Measurements from ENCODE around the gene TACSTD2. TPM values are rescaled to one million over a fixed set of nuclear protein-coding genes. Genes with fewer than 3 reads are reported as not detected.

The TACSTD2 gene
- total RNA-seq, 4 donors from 2014 or later: 0.55 to 0.79 TPM; not detected in 2

- TF ChIP-seq CTCF (IDR thresholded peaks at IDR 0.05) (no peak), POLR2A (IDR thresholded peaks at IDR 0.05) (no peak), EP300 (IDR thresholded peaks at IDR 0.05; ENCODE audit: low read depth) (no peak), POLR2AphosphoS5 (IDR thresholded peaks at IDR 0.05) (no peak)
- no peaks in the 10 kb centered on the region for H3K27me3 ChIP-seq
- H3K27ac ChIP-seq: no peak overlapping the region
- H3K9me3 ChIP-seq: no peaks in the 10 kb centered on the region
- no peaks in the 10 kb centered on the region for H3K36me3 ChIP-seq
- in situ Hi-C loops (cut with MboI; ENCODE audit: low pct_ligation_motif_present in 1 of 4, low pct_unique_long_range_greater_than_20kb in 1 of 4, low sequenced_read_pairs in 3 of 4) (no loop called here), intact Hi-C loops (cut with DNase I; ENCODE audit: low total_unique reads) (no loop called here)
- DNase-seq: no peak
- WGBS, 2 donors (ENCODE audit: low coverage in 1 of 2): 76 to 78% methylated on average over 8 to 9 of the region's 9 CpGs
- peaks cover 3 to 4% (median 3%) of the 10 kb centered on the region in 4 donors for H3K4me1 ChIP-seq
- H3K4me3 ChIP-seq: no peak overlapping the region
Observed at GRCh38 chr1:58597076-58597475, 20.0 kb upstream of the TACSTD2 start.

GRCh38 chr1:58596631-58597052, 19.6 kb upstream of the TACSTD2 start:
- Histone ChIP-seq H3K27me3 (no peaks in the 10 kb centered on the region), H3K4me1 (peaks cover 3 to 4% (median 3%) of the 10 kb centered on the region in 4 donors), H3K36me3 (no peaks in the 10 kb centered on the region), H3K27ac (no peak overlapping the region), H3K4me3 (no peak overlapping the region), H3K9me3 (no peaks in the 10 kb centered on the region)
- intact Hi-C loops (cut with DNase I; ENCODE audit: low total_unique reads) (no loop called here), in situ Hi-C loops (cut with MboI; ENCODE audit: low pct_ligation_motif_present in 1 of 4, low pct_unique_long_range_greater_than_20kb in 1 of 4, low sequenced_read_pairs in 3 of 4) (no loop called here)
- TF ChIP-seq EP300 (IDR thresholded peaks at IDR 0.05; ENCODE audit: low read depth) (no peak), POLR2A (IDR thresholded peaks at IDR 0.05) (no peak), CTCF (IDR thresholded peaks at IDR 0.05) (no peak), POLR2AphosphoS5 (IDR thresholded peaks at IDR 0.05) (no peak)
- no peak for DNase-seq
- whole genome bisulfite sequencing, 2 donors (ENCODE audit: low coverage in 1 of 2): 39% methylated on average over 4 of the region's 4 CpGs; no CpG with 5 or more reads in 1 of the 2 donors

- H3K36me3 ChIP-seq: no peaks in the 10 kb centered on the region
- H3K4me1 ChIP-seq: peaks cover 3 to 4% (median 3%) of the 10 kb centered on the region in 4 donors
- in situ Hi-C loops (cut with MboI; ENCODE audit: low pct_ligation_motif_present in 1 of 4, low pct_unique_long_range_greater_than_20kb in 1 of 4, low sequenced_read_pairs in 3 of 4) (no loop called here), intact Hi-C loops (cut with DNase I; ENCODE audit: low total_unique reads) (no loop called here)
- WGBS, 2 donors (ENCODE audit: low coverage in 1 of 2): 44 to 60% methylated on average over 1 of the region's 1 CpG
- H3K27me3 ChIP-seq: no peaks in the 10 kb centered on the region
- H3K27ac ChIP-seq: no peak overlapping the region
- no peaks in the 10 kb centered on the region for H3K9me3 ChIP-seq
- H3K4me3 ChIP-seq: no peak overlapping the region
- DNase-seq: no peak
- no peak for TF ChIP-seq POLR2A (IDR thresholded peaks at IDR 0.05)
- no peak for TF ChIP-seq POLR2AphosphoS5 (IDR thresholded peaks at IDR 0.05)
- TF ChIP-seq EP300 (IDR thresholded peaks at IDR 0.05; ENCODE audit: low read depth): no peak
- no peak for TF ChIP-seq CTCF (IDR thresholded peaks at IDR 0.05)
Observed at GRCh38 chr1:58594546-58594945, 17.5 kb upstream of the TACSTD2 start.

- Histone ChIP-seq H3K4me1 (peaks cover 0 to 4% (median 3%) of the 10 kb centered on the region in 4 donors), H3K27me3 (no peaks in the 10 kb centered on the region), H3K9me3 (no peaks in the 10 kb centered on the region), H3K4me3 (no peak overlapping the region), H3K36me3 (no peaks in the 10 kb centered on the region), H3K27ac (peak overlapping the region in 2 of 4 donors; percentile 13 to 28)
- intact Hi-C loops (cut with DNase I; ENCODE audit: low total_unique reads): no loop called here
- in situ Hi-C loops (cut with MboI; ENCODE audit: low pct_ligation_motif_present in 1 of 4, low pct_unique_long_range_greater_than_20kb in 1 of 4, low sequenced_read_pairs in 3 of 4): no loop called here
- no peak for DNase-seq
- WGBS, 2 donors (ENCODE audit: low coverage in 1 of 2): 47 to 92% methylated on average over 2 to 5 of the region's 5 CpGs
- TF ChIP-seq CTCF (IDR thresholded peaks at IDR 0.05) (no peak), POLR2AphosphoS5 (IDR thresholded peaks at IDR 0.05) (peak in 1 of 3 donors; percentile 35), EP300 (IDR thresholded peaks at IDR 0.05; ENCODE audit: low read depth) (no peak), POLR2A (IDR thresholded peaks at IDR 0.05) (no peak)
Observed at GRCh38 chr1:58592522-58593134, 15.6 kb upstream of the TACSTD2 start.

All from transverse colon (tissue), 4 donors.